Inflammatory macrophage treated with lipopolysaccharide for 1 hour (primary cell): ENCODE results near the gene TTC22.

Experiments
- DNase-seq, 2 donors: peaks; one replicate each; pipeline ENCODE4 v3.0.0-alpha.2; 2020 to 2022

TTC22 gene

GRCh38 chr1:54745274-54745673 is 55.8 kb downstream of the TTC22 start:
- no peak for DNase-seq

GRCh38 chr1:54744696-54745095 is 56.4 kb downstream of the TTC22 start:
- no peak for DNase-seq

GRCh38 chr1:54743416-54744226 is 57.5 kb downstream of the TTC22 start:
- DNase-seq: no peak

GRCh38 chr1:54742282-54742681 is 58.8 kb downstream of the TTC22 start:
- no peak for DNase-seq

GRCh38 chr1:54741531-54741930 is 59.6 kb downstream of the TTC22 start:
- no peak for DNase-seq

GRCh38 chr1:54738244-54738643 is 62.9 kb downstream of the TTC22 start:
- no peak for DNase-seq

- no peak for DNase-seq
Measured at GRCh38 chr1:54736685-54737084, 64.4 kb downstream of the TTC22 start.
